HG02610 (cell line): Measurements from ENCODE around the gene PLA2G2F.
"Not testable (repeated sequence)": the region's sequence is repeated elsewhere in the genome, so short reads cannot be mapped to it uniquely, and the experiment has no call there.

ENCODE experiments used
- ATAC-seq: cut with Tn5 transposase; IDR thresholded peaks from one replicate; pipeline ENCODE4 v1.9.1; 2021; ENCODE audit warnings: mild to moderate bottlenecking, moderate library complexity; ENCODE audit not compliant: unreplicated experiment

Gene PLA2G2F

DNA sequence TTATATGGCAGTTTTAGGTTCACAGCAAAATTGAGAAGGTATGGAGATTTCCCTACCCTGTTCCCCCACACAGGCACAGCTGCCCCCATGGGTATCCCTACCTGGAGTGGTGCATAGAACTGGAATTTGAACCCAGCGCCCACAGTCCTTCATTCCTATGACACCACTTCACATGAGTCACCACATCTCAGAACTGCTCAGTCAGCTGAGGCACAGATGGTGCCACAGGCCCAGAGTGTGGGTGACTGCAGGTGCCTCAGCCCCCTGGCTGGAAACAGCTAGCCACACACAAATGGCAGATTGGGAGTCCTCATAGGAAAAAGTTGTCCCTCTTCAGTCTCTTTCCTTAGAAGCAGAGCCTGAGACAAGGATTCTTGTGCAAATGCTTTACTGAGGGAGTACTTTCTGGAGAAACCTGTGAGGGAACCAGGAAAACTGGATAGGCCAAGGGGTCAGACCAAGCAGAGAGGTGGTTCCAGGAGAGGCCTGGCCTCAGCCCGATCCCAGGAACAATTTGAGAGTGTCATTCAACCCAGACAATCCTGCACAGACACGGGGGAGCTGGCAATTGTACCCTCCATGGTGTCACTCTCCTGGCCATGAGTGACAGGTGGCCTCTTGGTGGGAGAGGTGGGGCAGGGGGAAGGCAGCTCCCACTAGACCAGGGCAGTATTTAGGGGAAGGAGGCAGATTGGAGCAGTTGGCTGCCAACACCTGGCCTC, 26.7 kb upstream of the PLA2G2F start:
- no peak for ATAC-seq

DNA sequence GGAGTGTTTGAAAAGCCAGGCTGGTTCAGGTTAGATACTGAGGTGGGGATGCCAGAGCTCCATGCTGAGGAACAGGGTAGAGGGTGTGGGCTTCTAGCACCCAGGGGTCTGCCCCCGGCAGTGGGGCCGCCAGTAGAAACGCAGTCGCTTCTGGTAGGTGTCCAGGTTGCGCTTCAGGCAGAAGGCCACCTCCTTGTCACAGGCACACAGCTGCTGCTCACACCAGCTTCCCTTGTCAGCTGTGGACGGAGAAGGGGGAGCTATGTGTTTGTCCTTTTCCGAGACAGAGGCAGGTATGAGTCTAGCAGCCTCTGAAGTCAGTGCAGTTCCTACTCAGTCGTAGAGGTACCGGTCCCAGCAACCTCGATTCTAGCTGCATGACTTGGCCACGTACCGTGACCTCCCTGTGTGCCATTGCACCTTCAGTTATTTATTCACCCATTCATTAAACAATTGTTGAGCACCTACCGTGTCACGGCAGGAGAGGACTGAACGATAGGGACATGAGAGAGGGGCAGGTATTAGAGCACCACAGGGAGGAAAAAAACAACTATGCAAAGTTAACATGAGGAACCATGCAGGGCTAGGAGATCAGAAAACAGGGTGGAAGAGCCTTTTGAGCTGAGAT, 25.0 kb upstream of the PLA2G2F start:
- no peak for ATAC-seq

DNA sequence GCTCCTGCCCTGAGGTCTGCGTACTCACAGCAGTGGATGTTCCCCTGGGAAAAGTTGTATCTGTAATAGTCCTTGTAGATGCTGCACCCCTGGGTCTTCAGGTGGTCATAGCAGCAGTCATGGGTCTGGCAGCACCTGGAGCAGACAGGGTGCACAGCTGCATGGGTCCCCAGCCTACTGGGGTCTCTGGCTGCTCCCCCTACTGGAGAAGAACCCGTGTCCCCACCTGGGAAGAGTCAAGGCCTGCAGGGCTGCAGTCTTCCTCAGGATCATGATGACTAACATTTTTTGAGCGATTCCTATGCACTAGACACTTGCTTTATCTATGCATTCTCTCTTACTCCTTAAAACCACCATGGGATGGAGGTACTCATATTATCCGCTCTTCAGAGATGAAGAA, 23.6 kb upstream of the PLA2G2F start:
- no peak for ATAC-seq

DNA sequence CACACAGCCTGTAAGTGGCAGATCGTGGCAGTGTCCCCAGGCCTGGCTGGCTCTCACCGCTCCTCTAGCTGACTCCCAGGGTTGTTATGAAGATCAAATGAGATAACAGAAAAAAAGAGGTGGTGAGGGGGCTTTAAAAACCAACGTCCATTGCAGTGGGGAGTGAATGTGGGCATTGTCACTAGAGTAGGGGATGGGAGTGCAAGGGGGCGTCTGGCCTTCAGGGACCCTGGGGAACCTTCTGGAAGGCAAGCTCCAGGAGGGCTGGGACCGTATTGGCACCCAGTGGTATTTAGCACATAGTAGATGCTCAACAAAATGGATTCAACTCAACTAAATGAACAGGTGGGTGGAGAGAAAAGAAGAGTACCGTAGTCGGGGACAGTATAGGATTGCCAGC, 23.2 kb upstream of the PLA2G2F start:
- ATAC-seq: no peak

DNA sequence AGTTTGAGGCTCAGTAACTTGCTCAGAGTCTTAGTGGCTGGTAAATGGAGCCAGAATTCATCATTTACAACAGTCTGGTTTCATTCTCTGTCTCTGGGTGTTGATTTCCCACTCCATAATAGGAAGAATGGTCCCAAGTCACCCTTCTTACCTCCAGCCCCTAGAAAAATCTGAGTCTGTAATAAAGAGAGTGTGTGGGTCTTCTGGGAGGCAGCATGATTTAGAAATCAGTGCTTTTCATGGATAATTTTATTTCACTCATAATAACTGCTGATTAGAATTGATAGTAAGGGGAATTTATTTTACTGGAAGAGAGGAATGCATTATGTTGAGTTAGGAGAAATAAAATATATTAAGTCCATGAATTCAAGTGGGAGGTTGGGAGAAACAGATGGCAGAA, 21.9 kb upstream of the PLA2G2F start:
- no peak for ATAC-seq

DNA sequence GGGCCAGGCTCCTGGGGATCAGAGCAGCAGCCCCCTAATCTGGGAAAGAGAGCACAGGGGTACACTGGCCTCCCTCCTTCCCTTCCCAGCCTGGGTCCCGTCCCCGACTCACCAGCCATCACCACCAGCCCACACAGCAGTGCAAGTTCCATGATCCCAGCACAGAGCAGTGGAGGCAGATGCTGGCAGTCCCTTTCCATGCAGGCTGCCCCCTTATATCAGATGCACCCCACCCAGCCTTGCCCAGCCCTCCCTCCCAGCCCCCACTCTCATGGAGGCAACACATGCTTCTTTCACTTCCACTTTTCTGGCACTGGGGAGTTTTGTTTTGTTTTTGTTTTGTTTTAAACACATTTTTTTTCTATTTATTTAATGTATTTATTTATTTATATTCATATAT, 19.8 kb upstream of the PLA2G2F start, which contains the start of gene PLA2G2D:
TSS of gene PLA2G2D (minus strand) at position 190 of the 400 bp plus-strand sequence. CDS start at position 152, 38 bp downstream.
- no peak for ATAC-seq

DNA sequence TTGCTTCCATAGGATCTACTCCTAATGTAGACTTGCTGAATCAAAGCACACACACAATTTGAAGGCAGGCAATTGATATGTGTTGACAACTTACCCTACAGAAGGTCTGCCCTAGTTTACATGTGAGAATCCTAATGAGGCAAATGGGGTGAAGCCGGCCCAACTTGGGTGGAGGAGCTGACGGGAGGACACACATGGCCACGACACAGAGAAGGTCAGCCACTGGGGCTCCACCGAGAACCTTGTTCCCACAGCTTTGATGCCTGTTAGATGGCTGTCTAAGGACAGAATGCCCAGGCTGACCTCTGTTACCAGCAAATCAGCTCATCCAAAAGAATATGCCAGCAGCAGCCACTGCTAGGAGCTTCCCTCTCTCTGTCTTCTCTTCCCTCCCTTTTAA, 18.3 kb upstream of the PLA2G2F start:
- ATAC-seq: no peak

DNA sequence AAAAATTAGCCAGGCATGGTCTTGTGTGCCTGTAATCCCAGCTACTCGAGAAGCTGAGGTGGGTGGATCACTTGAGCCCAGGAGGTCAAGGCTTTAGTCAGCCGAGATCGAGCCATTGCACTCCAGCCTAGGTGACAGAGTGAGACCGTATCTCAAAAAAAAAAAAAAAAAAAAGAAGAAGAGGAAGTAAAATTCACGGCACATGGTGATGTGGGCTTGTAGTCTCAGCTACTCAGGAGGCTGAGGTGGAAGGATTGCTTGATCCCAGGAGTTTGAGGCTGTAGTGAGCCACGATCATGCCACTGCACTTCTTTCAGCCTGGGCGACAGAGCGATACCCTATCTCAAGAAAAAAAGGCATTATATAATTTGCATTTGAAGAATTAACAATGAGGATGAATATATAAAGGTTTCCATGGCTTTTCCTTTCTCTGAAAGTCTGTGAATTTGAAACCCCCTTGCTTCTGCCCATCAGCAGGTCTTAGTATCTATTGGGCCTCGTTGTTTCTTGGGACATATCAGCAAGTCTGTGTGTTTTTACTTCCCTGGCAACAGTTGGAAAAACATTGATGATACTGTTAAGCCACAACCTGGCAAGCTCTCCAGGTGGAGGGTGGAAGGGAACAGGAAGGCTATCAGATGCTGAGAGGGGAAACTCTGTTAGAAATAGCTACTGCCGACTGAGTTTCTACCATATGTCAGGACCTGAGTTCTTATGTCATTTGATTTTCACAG, 15.2 kb upstream of the PLA2G2F start:
- no peak for ATAC-seq

DNA sequence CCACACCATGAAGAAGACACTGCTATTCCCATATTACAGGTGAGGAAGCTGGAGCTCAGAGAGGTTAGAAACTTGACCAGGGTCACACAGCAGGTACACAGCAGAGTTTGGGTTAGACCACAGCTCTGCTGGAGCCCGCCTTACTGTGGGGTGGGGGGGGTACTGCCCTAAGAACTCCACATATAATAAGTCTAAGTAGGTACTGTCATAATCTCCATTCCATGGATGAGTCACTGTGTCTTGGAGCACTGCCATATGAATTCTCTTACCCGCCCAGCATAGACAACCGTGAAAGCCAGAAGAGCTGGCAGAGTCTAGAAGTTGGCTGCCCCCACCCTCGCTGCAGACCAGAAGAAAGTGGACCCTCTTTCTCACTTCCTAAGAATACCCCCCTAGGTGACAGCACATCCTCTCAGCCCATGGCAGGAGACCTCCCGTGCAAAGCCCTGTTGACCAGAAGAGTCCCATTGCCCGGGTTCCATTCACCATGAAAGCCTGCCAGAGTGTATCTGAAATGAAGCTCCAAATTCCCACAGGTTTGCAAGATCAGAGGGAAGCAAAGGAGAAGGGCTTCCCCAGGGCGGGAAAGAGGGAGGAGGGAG, 14.6 kb upstream of the PLA2G2F start:
- no peak for ATAC-seq

DNA sequence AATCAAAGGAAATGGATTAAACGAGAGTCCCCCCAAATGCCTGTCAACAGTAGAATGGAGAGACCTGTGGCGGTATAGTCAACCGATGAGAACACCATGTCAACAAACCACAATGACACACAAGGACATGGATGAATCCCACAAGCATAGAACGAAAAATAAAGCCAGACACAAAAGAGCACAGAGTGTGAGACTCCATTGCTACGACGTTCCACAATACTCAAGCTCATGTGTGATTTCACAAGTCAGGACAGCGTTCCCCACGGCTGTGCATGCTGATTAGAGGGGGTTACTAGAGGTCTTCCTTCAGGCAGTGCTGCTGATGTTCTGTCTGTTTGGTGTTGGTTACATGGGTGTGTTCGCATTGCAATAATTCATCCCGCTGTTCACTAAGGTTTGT, 14.0 kb upstream of the PLA2G2F start:
- ATAC-seq: no peak

DNA sequence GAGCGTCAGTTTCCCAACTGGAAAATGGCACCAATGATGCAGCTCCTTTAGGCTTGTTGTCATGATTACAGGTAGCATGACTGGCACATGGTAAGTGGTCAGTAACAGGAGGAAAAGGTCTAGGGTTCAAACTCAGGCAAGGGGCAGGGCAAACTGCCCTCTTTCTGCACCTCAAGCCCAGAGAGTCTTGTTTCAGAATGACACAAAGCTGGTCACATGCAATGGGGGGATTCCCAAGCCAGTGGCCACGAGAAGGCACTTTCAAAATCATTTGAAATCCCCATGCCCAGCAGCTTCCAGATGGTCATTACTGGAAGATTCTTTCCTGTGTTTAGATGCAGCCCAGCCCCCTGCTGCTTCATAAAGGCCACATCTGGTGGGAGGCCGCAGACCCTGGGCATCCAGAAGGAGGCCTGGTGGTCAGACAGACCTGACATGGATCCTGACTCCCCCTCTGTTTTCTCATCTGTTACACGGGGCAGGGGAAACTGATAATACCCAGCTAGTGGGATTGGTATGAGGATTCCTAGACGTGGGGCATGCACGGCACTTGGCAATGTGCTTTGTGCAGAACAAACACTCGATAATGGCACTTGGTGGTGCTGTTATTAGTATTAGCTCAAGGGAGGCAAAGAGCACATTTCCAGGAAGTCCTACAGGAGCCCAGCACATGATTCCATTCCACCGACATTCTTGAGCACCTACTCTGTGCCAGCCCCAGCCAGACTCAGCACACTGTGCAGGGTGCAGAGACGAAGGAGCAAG, 12.9 kb upstream of the PLA2G2F start:
- no peak for ATAC-seq

DNA sequence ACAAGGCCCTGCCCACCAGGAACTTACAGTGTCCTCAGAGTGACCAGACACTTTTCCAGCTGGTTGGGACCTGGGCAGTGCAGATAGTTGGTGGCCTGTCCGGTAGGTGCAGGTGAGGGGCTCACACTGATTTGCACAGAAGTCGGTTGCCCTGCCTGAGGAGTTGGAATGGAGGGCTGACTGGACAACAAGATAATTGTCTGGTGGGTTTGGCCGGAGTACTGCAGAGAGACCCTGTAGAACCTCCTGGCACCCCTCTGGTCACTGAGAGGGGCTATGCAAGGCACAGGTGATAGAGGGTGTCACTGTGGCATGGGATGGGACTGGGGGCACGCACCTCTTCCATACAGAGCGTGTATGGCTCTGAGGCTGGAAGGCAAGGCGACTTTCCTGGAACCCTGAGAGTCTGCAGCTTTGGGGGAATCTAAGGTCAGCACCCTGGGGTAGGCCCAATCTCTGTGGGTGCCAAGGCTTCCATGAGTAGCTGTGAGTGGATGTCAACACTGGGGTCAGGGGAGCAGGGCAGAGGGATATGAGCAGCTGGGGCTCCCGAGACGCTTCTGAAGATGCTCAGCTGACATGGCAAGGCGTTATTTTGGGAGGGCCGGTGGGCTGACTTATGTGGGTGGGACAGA, 12.2 kb upstream of the PLA2G2F start:
- ATAC-seq: no peak

DNA sequence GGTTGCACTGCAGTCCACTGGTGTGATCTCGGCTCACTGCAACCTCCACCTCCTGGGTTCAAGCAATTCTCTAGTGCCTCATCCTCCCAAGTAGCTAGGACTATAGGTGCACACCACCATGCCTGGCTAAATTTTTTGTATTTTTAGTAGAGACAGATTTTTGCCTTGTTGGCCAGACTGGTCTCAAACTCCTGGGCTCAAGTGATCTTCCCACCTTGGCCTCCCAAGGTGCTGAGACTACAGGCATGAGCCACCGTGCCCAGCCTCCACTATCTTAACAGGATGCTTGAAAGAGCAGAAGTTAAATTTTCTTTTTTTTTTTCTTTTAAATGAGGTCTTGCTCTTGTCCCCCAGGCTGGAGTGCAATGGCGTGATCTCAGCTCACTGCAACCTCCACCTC, 8.6 kb upstream of the PLA2G2F start:
- not testable (repeated sequence) for ATAC-seq

DNA sequence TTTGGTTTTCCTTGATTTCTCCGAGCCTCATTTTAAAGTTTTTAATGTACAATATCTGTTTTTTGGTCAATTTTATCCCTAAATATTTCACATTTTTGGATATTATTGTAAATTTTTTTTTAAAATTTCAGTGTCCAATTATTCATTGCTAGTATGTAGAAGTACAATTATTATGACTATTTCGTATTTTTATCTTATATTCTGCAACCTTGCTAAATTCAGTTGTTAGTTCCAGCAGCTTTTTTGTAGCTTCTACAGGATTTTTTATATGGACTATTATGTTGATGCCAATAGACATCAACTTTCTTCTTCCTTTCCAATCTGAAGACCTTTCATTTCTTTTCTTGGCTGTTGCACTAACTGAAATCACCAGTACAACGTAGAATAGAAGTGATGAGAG, 4.1 kb upstream of the PLA2G2F start:
- ATAC-seq: no peak

DNA sequence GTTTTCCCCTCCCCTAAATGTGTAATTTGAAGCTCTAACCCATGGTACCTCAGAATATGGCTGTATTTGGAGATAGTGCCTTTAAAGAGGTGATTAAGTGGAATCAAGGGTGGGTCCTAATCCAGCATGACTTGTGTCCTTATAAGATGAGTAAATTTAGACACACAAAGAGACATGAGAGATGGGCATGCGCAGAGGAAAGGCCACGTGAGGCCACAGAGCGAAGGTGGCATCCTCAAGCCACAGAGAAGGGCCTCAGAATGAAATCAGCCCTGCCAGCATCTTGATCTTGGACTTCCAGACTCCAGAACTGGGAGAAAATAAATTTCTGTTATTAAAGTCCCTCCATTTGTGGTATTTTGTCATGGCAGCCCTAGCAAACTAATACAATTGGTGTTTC, 2.9 kb upstream of the PLA2G2F start:
- ATAC-seq: no peak

DNA sequence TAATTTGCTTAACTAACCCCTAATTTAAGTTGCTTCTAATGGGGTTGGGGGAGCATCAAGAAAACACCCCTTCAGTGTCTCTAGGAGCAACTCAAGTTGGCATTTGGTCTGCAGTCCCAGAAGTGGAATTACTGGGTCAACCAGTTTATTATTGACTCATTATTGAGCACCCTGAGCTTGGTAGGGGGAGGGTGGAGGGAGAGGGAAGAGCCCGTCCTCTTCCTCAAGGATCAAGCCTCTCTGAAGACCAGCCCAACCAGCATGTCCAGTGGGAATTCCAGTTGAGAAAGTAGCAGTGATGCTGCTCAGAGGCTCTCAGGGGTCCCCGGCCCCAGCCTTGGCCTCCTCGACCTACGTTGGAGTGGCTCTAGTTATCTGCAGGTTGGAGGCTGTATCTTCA, 2.1 kb upstream of the PLA2G2F start:
- no peak for ATAC-seq

DNA sequence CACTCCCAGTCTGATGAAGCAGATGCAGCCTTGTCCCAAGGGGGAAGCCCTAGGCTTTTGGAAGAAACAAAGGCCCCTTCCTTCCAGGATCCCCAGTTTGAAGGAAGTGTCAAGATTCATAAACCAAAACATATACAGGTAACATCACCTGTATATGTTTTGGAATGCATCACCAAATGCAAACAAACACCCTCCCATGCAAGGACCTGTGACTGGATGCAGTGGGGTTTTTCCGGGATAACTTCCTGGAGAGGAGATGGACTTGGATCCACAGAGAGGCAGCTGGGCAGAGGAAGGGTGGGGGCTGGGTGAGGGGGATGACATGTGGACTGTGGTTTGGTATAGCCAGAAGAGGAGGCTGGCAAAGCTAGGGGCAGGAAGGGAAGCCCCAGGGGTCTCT, 1.5 kb upstream of the PLA2G2F start:
- no peak for ATAC-seq

DNA sequence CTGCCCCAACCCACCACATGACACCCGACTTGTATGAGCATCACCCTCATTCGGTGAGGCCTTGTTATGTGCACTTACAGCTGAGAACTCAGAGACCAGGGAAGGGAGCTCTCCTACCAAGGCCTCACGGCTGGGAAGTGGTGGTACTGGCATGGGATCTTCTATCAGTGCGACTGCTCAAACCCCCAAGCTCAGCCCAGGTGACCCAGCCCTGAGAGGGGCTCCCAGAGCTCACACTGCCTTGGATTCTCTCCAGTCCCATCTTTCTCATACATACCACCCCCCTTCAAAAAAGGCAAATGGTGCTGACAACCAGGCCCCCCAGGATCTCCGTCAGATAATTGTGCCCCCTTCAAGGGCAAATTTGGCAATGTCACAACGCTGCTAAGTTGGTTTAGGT, 777 bp upstream of the PLA2G2F start:
- ATAC-seq: no peak

DNA sequence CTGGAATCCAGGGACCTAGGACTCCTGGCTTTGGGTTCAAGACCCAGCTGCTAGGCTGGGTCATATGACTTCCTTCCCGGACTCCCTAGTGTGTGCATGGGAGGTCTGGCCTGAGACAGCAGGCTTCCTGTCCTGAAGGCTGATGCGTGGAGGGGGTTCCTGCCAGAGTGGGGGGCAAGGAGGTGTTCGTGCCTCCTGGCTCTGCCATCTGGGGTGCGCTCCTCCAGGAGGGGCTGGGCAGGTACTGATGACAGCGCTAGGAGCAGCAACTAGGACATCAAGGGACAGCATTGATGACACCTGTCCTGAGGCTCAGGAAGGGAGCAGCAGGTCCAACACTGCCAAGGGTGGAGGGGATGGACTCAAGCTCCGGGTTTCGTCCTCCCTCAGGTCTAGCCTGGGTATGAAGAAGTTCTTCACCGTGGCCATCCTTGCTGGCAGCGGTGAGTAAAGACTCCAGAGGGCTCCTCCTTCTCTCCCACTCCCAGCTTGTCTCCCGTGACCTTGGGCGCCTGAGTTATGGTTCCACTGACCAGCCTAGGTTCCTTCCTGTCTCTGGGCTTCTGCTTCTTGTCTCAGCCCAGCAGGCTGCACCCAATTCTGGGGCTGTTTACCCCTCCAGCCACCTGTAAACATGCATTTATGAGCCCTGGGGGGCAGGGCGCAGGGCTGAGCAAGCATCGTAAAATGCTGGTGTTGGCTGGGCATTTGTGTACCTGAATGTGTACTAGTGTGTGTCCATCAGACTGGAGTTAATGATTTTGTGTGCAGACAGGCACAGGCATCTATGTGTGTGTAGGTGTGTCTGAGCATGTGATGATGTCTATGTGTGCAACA, 871 bp downstream of the PLA2G2F start:
- no peak for ATAC-seq

DNA sequence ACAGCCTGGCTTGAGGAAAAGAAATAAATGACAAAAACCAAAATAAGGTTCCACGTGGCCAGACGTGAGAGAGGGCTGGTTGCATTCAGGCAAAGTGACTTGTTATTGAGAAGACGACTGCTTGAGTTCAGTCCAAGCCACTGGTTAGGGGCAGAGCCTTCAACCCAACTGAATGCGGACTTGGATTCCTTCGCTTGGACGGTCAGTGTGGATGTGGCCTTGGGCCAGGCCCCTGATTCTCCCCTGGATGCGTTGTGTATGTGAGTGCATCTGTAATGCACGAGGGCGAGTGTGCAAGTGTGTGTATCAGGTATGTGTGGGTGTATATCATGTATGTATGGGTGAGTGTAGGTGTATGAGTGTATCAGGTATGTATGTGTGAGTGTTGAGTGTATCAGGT, 1.9 kb downstream of the PLA2G2F start:
- ATAC-seq: no peak
